Hematopoietic multipotent progenitor cell treated with erythropoietin and hydrocortisone succinate and interleukin-3 and kit ligand, for 17 days (in vitro differentiated cells): Measurements from ENCODE around the gene TP53BP2.
"Not testable (repeated sequence)": the region's sequence is repeated elsewhere in the genome, so short reads cannot be mapped to it uniquely, and the experiment has no call there.

ENCODE experiments used
- DNase-seq: peaks from one replicate; pipeline ENCODE4 v3.0.0-alpha.2; 2015; ENCODE audit warnings: low spot score

Gene TP53BP2, protein sequence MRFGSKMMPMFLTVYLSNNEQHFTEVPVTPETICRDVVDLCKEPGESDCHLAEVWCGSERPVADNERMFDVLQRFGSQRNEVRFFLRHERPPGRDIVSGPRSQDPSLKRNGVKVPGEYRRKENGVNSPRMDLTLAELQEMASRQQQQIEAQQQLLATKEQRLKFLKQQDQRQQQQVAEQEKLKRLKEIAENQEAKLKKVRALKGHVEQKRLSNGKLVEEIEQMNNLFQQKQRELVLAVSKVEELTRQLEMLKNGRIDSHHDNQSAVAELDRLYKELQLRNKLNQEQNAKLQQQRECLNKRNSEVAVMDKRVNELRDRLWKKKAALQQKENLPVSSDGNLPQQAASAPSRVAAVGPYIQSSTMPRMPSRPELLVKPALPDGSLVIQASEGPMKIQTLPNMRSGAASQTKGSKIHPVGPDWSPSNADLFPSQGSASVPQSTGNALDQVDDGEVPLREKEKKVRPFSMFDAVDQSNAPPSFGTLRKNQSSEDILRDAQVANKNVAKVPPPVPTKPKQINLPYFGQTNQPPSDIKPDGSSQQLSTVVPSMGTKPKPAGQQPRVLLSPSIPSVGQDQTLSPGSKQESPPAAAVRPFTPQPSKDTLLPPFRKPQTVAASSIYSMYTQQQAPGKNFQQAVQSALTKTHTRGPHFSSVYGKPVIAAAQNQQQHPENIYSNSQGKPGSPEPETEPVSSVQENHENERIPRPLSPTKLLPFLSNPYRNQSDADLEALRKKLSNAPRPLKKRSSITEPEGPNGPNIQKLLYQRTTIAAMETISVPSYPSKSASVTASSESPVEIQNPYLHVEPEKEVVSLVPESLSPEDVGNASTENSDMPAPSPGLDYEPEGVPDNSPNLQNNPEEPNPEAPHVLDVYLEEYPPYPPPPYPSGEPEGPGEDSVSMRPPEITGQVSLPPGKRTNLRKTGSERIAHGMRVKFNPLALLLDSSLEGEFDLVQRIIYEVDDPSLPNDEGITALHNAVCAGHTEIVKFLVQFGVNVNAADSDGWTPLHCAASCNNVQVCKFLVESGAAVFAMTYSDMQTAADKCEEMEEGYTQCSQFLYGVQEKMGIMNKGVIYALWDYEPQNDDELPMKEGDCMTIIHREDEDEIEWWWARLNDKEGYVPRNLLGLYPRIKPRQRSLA

DNA sequence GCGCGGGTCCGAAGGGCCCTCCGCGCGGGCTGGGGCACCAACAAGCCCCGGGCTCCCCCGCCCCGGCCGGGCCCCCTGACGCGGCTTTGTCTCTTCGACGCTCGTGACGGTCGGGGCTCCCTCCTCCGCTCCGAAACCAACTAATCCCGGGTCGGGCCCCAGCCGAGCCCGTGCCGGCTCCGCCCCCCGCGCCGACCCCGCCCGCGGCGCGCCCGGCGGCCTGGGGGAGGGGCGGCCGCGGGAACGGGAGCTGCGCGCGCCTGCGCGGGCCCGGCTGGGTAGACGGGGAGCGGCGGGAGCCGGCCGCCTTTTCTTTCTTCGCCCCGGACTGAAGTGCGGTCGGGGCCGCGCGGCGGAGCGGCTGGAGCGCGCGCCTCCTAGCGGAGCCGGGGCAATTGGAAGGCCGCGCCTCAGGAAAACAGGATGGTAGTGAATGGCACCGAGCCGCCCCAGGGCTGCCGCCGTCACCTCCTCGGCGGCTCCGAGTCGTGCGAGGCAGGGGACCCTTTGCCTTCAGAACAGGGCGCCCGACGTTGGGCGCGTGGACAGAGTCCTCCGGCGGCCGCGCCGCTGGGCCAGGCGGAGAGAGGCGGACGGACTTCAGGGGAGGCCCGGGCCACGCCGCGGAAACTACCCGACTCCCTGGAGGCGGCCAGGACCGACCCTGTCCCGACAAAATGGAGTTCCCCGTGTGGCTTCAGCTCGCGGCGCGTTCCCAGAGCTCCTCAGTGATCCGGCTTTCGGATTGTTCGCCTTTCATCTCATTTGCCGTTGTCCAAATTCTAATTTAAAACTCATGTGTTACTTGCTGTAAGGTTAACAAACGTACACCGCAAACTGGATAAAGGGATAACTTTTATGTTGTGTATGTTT, at the start of gene TP53BP2:
TSS of gene TP53BP2 (minus strand) at position 138 of the 873 bp plus-strand sequence. CDS start 267 bp downstream, outside the sequence.
- DNase-seq: peak; percentile 92

DNA sequence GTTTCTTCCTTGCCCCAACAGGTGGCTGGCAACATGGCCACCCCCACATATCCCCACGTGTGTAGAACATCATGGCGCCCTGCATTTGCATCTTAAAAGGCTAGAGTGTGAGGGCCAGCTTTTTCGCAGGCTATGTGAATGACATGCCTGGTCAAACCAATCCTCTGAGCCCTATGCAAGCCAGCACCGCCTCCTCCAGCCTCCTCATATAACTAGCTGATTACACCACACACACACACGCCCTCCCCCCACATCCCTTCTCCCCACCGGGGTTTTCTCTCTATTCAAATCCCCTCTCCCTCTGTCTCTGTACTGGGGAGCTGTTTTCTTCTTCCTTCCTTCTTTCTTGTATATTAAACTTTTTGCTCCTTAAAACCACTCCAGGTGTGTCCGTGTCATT, 44.7 kb upstream of the TP53BP2 start:
- not testable (repeated sequence) for DNase-seq

DNA sequence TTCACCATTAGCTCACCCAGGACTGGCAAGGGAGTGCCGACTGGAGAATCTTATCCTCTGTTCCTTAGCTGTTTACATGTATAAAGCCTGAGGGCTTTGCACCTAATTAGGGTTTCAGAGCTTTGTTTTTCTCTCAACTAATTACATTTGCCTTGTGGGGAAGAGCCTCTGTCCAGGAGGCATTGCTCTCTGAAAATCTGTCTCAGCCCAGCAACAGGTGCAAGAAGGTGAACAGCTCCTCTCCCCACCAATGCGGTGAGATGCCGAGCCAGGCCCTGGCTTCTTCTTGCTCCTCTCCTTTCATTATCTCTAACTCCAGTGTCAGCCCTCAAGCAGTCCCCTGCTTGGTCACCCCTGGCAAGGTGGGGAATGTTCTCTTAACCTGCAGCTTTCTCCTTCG, 43.6 kb upstream of the TP53BP2 start:
- DNase-seq: not testable (repeated sequence)

DNA sequence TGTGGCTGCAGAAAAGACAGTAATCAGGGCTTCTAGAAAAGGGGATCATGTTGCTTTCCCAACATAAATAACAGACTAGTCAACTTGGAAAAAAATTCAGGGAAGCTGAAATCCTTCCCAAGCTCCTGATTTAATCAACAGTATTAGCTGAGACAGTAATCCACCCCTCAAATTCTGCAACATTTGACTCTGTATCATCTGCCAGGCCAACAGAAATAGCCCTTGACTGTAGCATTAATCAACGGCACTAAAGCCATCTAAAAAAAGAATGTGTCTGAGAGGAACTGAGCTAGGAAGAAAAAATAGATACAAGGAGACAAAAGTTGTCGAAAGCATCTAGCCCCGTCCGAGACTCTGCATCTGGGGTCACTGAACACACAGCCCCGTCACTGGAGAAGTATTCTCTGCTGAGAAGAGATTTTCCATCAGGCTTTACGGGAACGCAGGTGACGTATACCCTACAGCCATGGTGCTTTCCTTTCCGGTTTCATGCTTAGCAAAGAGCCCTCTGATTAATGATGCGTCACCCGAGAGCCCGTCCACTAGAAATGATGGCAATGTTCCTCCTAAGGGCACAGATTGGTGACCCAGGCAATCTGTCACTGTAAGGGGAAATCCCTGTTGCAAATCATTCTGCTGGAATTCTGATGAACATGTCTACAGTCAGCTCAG, 42.1 kb upstream of the TP53BP2 start:
- DNase-seq: no peak

DNA sequence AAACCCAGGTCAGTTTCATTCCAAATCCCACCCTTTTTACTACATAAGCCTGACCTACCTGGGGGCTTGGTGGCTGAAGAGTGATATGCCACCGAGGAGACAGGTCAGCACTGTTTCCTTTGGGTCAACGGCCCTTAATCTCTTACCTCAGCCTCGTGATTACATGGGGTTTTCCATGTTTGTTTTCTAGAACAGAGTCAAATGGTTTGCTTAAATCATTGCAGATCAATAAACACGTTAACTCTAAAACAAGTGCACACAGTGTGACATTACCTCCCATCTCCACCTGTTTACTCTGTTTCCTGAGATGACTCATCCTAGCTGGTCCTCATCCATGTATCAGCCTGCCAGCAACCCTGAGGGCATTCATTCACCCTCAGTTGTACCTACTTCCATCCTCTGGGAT, 40.8 kb upstream of the TP53BP2 start:
- DNase-seq: no peak

DNA sequence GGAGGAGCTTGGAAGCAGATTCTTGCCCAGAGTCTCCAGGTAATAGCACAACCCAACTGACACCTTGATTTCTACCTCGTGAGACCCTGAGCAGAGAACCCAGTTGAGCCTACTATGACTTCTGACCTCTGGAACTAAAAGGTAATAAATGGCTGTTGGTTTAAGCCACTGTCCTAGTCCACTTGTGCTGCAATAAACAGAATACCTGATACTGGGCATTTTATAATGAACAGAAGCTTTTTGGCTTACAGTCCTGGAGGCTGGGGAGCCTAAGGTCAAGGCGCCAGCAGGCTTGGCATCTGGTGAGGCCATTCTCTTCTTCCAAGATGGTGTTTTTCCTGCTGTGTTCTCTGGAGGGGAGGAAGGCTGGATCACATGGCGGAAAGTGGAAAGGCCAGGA, 39.9 kb upstream of the TP53BP2 start:
- no peak for DNase-seq

DNA sequence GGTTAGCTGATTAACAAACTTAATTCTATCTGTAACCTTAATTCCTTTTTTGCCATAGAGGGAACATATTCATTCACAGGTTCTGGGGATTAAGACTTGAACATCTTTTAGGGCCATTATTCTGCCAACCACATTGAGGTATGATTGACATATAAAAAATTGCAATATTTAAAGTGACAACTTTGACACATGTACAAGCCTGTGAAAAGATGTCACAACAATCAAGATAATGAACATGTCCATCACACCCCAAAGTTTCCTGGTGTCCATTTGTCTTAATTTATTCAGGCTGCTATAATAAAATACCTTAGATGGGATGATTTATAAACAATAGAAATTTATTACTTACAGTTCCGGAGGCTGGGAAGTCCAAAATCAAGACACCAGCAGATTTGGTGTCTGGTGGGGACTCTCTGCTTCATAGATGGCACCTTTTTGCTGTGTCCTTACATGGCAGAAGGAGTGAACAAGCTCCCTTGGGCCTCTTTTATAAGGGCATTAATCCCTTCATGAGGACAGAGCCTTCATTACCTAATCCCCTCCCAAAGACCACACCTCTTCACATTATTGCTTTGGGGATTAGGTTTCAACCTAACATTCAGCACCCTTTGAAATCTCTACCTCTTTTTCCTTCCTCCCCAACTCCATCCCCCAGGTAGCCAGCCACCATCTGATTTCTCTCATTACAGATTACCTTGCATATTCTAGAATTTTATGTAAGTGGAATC, 33.0 kb upstream of the TP53BP2 start:
- DNase-seq: no peak

DNA sequence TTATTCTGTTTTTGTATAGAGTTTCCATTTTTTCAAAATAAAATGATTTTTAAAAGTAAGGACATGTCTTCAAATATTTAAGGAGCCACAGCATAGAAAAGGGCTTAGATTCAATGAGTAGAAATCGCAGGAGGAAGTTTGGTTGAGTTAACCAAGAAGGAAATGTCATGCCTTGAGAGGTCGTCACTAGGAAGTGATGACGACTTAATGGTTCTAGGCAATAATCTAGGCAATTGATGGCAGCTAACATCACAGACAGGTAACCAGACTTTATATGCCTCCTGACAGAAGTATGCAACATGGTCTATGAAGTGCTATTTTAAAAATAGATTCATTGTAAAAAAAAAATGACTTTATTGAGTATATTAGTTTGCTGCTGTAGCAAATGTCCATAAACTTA, 32.1 kb upstream of the TP53BP2 start:
- no peak for DNase-seq

DNA sequence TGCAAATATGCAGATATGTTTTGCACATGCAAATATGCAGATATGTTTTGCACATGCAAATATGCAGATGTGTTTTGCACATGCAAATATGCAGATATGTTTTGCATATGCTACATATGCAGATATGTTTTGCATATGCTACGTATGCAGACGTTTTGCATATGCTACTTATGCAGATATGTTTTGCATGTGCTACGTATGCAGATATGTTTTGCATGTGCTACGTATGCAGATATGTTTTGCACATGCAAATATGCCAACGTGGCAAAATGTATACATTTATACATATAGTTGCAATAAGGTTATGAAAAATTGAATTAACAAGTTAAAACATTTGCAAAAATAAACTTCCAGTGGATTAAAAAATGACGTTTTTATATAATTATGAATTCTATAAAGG, 30.8 kb upstream of the TP53BP2 start:
- DNase-seq: no peak

DNA sequence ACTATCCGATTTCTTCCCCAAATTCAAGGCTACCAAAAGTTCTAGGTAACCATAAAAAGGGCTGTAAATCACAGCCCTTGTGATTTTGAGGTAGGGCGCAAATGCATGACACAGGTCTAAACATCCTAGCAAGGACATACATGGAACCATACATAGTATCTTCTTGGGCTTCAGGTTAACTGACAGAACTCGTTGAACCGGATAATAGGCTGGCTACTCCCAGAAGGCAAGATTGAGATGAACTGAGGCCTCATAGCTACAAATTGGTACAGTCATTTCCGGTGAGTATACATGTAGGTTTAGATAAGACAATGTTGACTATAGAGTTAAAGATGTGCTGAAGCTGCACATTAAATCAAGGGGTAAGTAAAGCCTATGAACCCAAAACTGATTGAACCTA, 27.3 kb upstream of the TP53BP2 start:
- no peak for DNase-seq

DNA sequence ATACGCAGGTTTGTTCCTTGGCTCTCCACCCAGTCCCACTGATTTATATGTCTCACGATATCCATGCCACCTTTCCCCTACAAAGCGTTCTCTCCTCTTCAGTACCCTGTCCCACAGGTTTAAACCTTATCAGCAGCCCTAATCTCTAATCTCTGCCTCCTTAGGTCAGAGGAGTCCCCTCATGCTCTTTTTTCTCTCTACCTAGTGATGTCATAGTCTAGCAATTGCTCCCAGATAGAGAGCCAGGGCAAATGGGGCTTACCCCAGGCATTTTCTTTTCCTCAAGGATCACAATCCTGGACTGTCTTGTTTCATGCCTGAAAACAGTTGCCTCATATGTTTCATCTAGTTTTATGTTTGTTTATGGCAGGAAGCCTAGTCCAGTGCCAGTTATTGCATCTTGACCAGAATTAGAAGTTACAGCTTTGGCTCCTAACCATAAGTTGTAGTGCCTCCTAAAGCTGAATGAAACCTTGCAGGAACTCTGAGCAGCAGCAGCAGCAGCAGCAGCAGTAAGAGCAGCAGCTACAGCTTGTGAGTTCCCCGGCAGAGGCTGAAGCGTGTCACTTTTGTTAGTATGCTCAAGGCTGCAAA, 26.7 kb upstream of the TP53BP2 start:
- DNase-seq: no peak

DNA sequence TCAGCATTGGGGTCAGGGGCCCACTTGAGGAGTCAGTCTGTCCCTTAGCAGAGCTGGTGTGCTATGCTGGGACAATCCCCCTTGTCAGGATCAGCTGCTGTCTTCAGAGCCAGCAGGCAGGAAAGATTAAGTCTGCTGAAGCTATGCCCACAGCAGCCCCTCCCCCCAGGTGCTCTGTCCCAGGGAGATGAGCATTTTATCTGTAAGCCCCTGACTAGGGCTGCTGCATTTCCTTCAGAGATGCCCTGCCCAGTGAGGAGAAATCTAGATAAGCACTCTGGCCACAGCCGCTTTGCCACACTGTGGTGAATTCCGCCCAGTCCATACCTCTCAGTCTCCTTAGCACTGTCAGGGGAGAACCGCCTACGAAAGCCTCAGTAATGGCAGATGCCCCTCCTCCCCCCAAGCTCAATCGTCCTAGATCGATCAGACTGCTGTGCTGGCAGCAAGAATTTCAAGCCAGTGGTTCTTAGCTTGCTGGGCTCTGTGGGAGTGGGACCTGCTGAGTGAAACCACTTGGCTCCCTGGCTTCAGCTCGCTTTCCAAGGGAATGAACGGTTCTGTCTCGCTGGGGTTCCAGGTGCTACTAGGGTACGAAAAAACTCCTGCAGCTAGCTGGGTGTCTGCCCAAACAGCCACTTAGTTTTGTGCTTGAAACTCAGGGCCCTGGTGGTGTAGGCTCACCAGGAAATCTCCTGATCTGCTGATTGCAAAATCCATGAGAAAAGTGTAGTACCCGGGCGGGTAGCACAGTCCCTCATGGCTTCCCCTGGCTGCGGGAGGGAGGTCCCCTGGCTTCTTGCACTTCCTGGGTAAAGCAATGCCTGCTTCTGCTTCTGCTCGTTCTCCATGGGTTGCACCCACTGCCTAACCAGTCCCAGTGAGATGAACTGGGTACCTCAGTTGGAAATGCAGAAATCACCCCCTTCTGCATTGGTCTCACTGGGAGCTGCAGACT, 25.1 kb upstream of the TP53BP2 start:
- peak; percentile 59 for DNase-seq

DNA sequence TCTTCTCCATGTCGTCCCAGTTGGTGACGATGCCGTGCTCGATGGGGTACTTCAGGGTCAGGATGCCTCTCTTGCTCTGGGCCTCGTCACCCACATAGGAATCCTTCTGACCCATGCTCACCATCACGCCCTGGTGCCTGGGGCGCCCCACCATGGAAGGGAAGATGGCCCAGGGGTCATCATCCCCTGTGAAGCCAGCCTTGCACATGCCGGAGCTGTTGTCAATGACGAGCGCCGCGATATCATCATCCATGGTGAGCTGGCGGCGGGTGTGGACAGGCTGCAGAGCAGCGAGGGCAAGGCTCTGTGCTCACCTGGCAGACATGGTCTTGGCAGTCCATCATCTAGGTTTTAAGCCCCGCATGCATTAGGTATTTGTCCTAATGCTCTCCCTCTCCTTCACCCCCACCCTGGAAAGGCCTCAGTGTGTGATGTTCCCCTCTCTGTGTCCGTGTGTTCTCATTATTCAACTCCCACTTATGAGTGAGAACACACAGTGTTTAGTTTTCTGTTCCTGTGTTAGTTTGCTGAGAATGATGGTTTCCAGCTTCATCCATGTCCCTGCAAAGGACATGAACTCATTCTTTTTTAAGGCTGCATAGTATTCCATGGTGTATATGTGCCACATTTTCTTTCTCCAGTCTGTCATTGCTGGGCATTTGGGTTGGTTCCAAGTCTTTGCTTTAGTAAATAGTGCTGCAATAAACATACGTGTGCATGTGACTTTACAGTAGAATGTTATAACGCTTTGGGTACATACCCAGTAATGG, 19.0 kb upstream of the TP53BP2 start:
- DNase-seq: not testable (repeated sequence)

DNA sequence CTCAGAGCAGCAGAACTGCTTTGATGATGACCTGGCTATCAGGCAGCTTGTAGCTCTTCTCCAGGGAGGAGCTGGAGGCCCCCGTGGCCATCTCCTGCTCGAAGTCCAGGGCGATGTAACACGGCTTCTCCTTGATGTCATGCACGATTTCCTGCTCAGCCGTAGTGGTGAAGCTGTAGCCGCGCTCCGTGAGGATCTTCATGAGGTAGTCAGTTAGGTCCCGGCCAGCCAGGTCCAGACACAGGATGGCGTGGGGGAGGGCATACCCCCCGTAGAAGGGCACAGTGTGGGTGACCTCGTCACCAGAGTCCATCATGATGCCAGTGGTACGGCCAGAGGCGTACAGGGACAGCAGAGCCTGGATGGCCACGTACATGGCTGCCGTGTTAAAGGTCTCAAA, 18.3 kb upstream of the TP53BP2 start:
- DNase-seq: no peak

DNA sequence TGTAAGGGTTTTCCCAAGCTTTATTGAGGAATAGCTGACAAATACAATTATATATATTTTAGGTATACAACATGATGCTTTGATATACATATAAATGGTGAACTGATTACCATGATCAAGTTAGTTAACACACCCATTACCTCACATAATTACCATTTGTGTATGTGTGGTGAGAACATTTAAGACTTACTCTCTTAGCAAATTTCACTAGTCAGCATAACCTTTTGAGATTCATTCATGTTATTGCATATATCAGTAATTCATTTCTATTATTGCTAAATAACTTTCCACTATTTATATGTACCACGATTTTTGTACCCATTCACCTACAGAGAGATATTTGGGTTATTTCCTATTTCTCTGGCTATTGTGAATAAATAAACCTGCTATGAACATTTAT, 16.2 kb upstream of the TP53BP2 start:
- DNase-seq: no peak

DNA sequence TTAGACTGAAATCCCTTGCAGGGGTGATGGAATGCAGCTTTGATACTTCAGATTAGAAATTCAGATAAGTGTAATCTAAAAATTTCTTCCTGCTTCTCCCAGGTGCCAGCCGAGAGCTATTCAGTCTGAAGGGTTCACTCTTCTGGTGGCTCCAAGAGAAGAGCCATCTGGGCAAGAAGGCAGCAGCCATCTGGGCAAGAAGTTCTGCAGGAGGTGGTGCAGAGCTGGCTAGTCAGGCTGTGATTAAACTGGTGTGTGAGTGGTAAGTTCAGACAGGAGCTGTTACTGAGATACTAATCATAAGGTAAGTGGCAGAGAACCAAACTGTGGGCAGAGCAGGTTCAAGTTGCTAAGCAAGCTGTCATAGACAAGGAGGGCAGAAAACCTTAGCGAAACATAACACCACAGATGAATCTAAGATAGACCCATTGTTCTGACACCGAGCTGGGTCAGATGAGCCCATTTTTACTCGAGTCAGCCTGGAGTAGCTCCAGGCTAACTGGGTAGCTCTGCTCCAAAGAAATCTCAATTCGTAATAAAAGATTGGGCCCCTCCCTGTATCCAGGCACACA, 14.4 kb upstream of the TP53BP2 start:
- DNase-seq: no peak

DNA sequence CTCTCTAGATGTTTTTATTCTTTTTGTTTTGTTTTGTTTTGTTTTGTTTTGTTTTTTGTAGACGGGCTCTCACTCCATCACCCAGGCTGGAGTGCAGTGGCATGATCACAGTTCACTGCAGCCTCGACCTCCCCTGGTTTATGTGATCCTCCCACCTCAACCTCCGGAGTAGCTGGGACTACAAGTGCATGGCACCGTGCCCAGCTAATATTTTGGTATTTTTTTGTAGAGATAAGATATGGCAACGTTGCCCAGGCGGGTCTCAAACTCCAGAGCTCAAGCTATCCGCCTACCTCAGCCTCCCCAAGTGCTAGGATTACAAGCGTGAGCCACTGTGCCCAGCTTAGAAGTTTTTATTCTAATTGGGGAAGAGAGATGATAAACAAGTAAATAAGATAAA, 13.3 kb upstream of the TP53BP2 start:
- peak; percentile 34 for DNase-seq

DNA sequence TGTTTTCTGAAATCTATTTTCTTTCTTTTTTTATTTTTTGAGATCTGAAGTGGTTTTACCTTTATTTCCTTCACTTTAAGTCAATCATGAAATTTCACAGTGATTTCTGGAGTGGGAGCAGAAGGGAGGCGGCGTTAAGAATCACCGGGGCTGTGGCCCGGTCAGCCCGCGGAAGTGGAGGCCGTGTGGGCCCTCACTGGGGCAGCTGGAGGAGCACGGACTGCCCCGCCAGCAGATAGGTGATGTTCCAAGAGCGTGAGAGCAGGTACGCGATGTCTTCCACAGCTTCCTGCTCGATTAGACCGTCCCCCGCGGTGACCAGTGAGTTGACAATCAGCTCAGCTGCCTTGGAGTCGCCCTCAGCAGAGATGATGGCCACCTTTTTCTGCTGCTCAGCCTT, 10.6 kb upstream of the TP53BP2 start:
- DNase-seq: no peak
